SK-N-SH (cell line): Measurements from ENCODE around the gene MLLT6. TPM values are rescaled to one million over a fixed set of nuclear protein-coding genes. Genes with fewer than 3 reads are reported as not detected.

ENCODE experiments used
- CTCF ChIA-PET: fragments of 300-600, 350-600 bp; formaldehyde crosslinking; extraction: SDS; loops from one replicate; lab custom pipeline; 2021; lab: Yijun Ruan, JAX
- POLR2A ChIA-PET: fragments of 350-600 bp; sonication (Branson Sonifier 250); formaldehyde crosslinking; extraction: SDS; loops from one replicate; lab custom pipeline; 2020; ENCODE audit warnings: antibody characterized with exemption, inconsistent platforms; lab: Yijun Ruan, JAX
- DNase-seq: peaks from one replicate; pipeline ENCODE4 v3.0.0; 2012
- H2AFZ ChIP-seq: fragments of 200-600 bp; sonication (generic); 2 replicates; pipeline ENCODE4 v1.8.1; 2016; ENCODE audit warnings: antibody characterized with exemption, mild to moderate bottlenecking, low read depth
- H3F3A ChIP-seq: fragments of 200-600 bp; sonication (generic); replicated peaks from 2 replicates; pipeline ENCODE3; 2016; ENCODE audit warnings: antibody characterized with exemption, mild to moderate bottlenecking; ENCODE audit not compliant: insufficient read depth
- H3K27ac ChIP-seq, 2 experiments: fragments of 200-500 bp in 1 of 2; fragments of 200-600 bp in 1 of 2; sonication (Bioruptor generic) in 1 of 2; sonication (generic), shearing (Covaris generic) in 1 of 2; 2 replicates each; pipeline versions ENCODE4 v1.5.1 to v1.6.1; 2014 to 2016; ENCODE audit warnings: low read depth in 2 of 2, inconsistent platforms in 1 of 2, low read length in 1 of 2, mild to moderate bottlenecking in 1 of 2, mixed read lengths in 1 of 2
- H3K27me3 ChIP-seq: fragments of 200-600 bp; sonication (generic), shearing (Covaris generic); 2 replicates; pipeline ENCODE4 v1.6.1; 2016; ENCODE audit warnings: mixed run types; ENCODE audit not compliant: insufficient read depth
- H3K36me3 ChIP-seq, 2 experiments: fragments of 200-500 bp in 1 of 2; fragments of 200-600 bp in 1 of 2; sonication (Bioruptor generic) in 1 of 2; sonication (generic) in 1 of 2; replicated peaks in 1 of 2; 2 replicates each; pipeline versions ENCODE3 to v1.5.1; 2014 to 2016; ENCODE audit warnings: low read length in 1 of 2, mild to moderate bottlenecking in 1 of 2; ENCODE audit not compliant: insufficient read depth in 2 of 2, control insufficient read depth in 1 of 2
- H3K4me1 ChIP-seq, 2 experiments: fragments of 200-500 bp in 1 of 2; fragments of 200-600 bp in 1 of 2; sonication (Bioruptor generic) in 1 of 2; sonication (generic), shearing (Covaris generic) in 1 of 2; 2 replicates each; pipeline versions ENCODE4 v1.5.1 to v1.6.1; 2014 to 2016; ENCODE audit warnings: low read depth in 1 of 2, low read length in 1 of 2, mixed run types in 1 of 2; ENCODE audit not compliant: insufficient read depth in 2 of 2, control insufficient read depth in 1 of 2
- H3K4me2 ChIP-seq: fragments of 200-600 bp; sonication (generic), shearing (Covaris generic); 2 replicates; pipeline ENCODE4 v1.6.1; 2017; ENCODE audit warnings: mixed run types
- H3K4me3 ChIP-seq, 2 experiments: fragments of 200-500 bp in 1 of 2; fragments of 200-600 bp in 1 of 2; sonication (Bioruptor generic) in 1 of 2; sonication (generic), shearing (Covaris generic) in 1 of 2; 2 replicates each; pipeline versions ENCODE4 v1.5.1 to v1.8.1; 2014 to 2016; ENCODE audit warnings: low read depth in 2 of 2, inconsistent platforms in 1 of 2, low read length in 1 of 2, mild to moderate bottlenecking in 1 of 2, mixed read lengths in 1 of 2, moderate library complexity in 1 of 2
- H3K79me2 ChIP-seq: fragments of 200-600 bp; sonication (generic); 2 replicates; pipeline ENCODE4 v1.8.1; 2017; ENCODE audit warnings: mild to moderate bottlenecking; ENCODE audit not compliant: insufficient read depth
- H3K9ac ChIP-seq: fragments of 200-600 bp; sonication (generic); 2 replicates; pipeline ENCODE4 v1.6.1; 2017; ENCODE audit warnings: mixed run types
- H3K9me2 ChIP-seq: fragments of 200-600 bp; sonication (generic); 2 replicates; pipeline ENCODE4 v1.6.1; 2017; ENCODE audit warnings: mixed run types
- H3K9me3 ChIP-seq: fragments of 200-600 bp; sonication (generic); 2 replicates; pipeline ENCODE4 v1.6.1; 2017; ENCODE audit warnings: mixed run types, mild to moderate bottlenecking, moderate library complexity
- H4K20me1 ChIP-seq: fragments of 200-600 bp; sonication (generic); 2 replicates; pipeline ENCODE4 v1.6.1; 2017; ENCODE audit warnings: mild to moderate bottlenecking, mixed run types; ENCODE audit not compliant: insufficient read depth
- EP300 ChIP-seq, 2 experiments: IDR thresholded peaks; 2 replicates each; pipeline versions ENCODE4 v1.4.0 to v1.6.1; 2012; ENCODE audit warnings: borderline replicate concordance in 1 of 2, low read depth in 1 of 2, low read length in 1 of 2
- EZH2phosphoT487 ChIP-seq: fragments of 200-600 bp; sonication (generic); IDR thresholded peaks from 2 replicates; pipeline ENCODE4 v1.6.1; 2017; ENCODE audit warnings: low read depth, mixed run types, mild to moderate bottlenecking, antibody characterized with exemption, moderate library complexity, borderline replicate concordance
- FOSL2 ChIP-seq: IDR thresholded peaks from 2 replicates; pipeline ENCODE4 v1.4.0; 2012; ENCODE audit warnings: low read depth, mild to moderate bottlenecking, moderate library complexity, borderline replicate concordance
- FOXJ3 ChIP-seq: sonication (generic); formaldehyde crosslinking; IDR thresholded peaks from 2 replicates; pipeline ENCODE4 v1.5.1; 2020; ENCODE audit warnings: mild to moderate bottlenecking, missing genetic modification reagents
- GABPA ChIP-seq: IDR thresholded peaks from 2 replicates; pipeline ENCODE4 v1.4.0; 2012; ENCODE audit warnings: low read depth, mild to moderate bottlenecking
- GATA2 ChIP-seq: sonication (generic); formaldehyde crosslinking; IDR thresholded peaks from 2 replicates; pipeline ENCODE4 v1.5.0; 2020; ENCODE audit warnings: mild to moderate bottlenecking, missing genetic modification reagents
- JUND ChIP-seq: IDR thresholded peaks from 2 replicates; pipeline ENCODE4 v1.4.0; 2012
- RCOR1 ChIP-seq: fragments of 150-350 bp; IDR thresholded peaks from 2 replicates; pipeline ENCODE4 v1.6.1; 2017; ENCODE audit warnings: antibody characterized with exemption, low read length
- RXRA ChIP-seq: IDR thresholded peaks from 2 replicates; pipeline ENCODE4 v1.4.0; 2012; ENCODE audit warnings: low read depth, mild to moderate bottlenecking, borderline replicate concordance
- SIN3A ChIP-seq: IDR thresholded peaks from 2 replicates; pipeline ENCODE4 v1.6.1; 2012; ENCODE audit warnings: low read depth, mild to moderate bottlenecking, low read length, moderate library complexity, borderline replicate concordance
- TAF1 ChIP-seq: IDR thresholded peaks from 2 replicates; pipeline ENCODE4 v1.6.1; 2012; ENCODE audit warnings: low read depth, mild to moderate bottlenecking, low read length, moderate library complexity, borderline replicate concordance
- TEAD4 ChIP-seq: IDR thresholded peaks from 2 replicates; pipeline ENCODE4 v1.4.0; 2012; ENCODE audit warnings: mild to moderate bottlenecking, borderline replicate concordance; ENCODE audit not compliant: insufficient read depth
- YY1 ChIP-seq: IDR thresholded peaks from 2 replicates; pipeline ENCODE4 v1.4.0; 2012; ENCODE audit warnings: low read depth, mild to moderate bottlenecking
- WGBS: methylation state at CpG from one replicate; pipeline ENCODE4 v1.1.6; 2017; ENCODE audit warnings: low lambda C conversion rate; 5-methylcytosine and 5-hydroxymethylcytosine counted together
- polyA plus RNA-seq, 3 experiments: library from polyadenylated mRNA; depleted of rRNA; stranded (reverse); fragments of >200 nt; gene quantifications; 2 replicates each; pipeline ENCODE4 v1.2.3, GENCODE V29; 2012
- TF ChIP-seq, protein P1 (sequence below): fragments of 200-600 bp; sonication (generic); IDR thresholded peaks from 2 replicates; pipeline ENCODE4 v1.6.1; 2017; ENCODE audit warnings: antibody characterized with exemption, mild to moderate bottlenecking, moderate library complexity
- TF ChIP-seq, protein P2 (sequence below): IDR thresholded peaks from 2 replicates; pipeline ENCODE4 v1.6.1; 2012; ENCODE audit warnings: mild to moderate bottlenecking, low read depth, low read length, moderate library complexity

Gene MLLT6
- polyA plus RNA-seq, 1 of the 3 experiments (the other 2 are of a cell fraction) = 41.5 TPM

DNA sequence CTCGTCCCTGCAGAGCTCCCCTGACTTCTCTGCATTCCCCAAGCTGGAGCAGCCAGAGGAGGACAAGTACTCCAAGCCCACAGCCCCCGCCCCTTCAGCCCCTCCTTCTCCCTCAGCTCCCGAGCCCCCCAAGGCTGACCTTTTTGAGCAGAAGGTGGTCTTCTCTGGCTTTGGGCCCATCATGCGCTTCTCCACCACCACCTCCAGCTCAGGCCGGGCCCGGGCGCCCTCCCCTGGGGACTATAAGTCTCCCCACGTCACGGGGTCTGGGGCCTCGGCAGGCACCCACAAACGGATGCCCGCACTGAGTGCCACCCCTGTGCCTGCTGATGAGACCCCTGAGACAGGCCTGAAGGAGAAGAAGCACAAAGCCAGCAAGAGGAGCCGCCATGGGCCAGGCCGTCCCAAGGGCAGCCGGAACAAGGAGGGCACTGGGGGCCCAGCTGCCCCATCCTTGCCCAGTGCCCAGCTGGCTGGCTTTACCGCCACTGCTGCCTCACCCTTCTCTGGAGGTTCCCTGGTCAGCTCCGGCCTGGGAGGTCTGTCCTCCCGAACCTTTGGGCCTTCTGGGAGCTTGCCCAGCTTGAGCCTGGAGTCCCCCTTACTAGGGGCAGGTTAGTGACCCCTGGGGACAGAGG lies 11.4 kb downstream of the MLLT6 start:
- Histone ChIP-seq H3F3A (peaks cover 6% of the 10 kb centered on the region), H3K9me3 (no peaks in the 10 kb centered on the region), H3K4me1 (peaks cover 0 to 2% of the 10 kb centered on the region in 2 experiments; a peak in 1 of 4 replicates), H3K27ac (no peak overlapping the region), H3K79me2 (no peaks in the 10 kb centered on the region), H3K36me3 (peaks cover 27 to 85% of the 10 kb centered on the region in 2 experiments), H3K4me2 (no peak overlapping the region), H4K20me1 (no peaks in the 10 kb centered on the region), H2AFZ (no peak overlapping the region), H3K9me2 (no peaks in the 10 kb centered on the region), H3K9ac (no peak overlapping the region), H3K4me3 (no peak overlapping the region), H3K27me3 (no peaks in the 10 kb centered on the region)
- POLR2A ChIA-PET = interaction anchor here (1.0 to 2.1 kb wide), 3 partner anchors 8 to 19 kb away, joined by 3 to 11 read pairs (median 11); no protein-coding TSS in a partner anchor
- CTCF ChIA-PET = interaction anchor here (0.8 to 2.8 kb wide), 4 partner anchors 12 to 39 kb away, joined by 3 to 9 read pairs (median 4); partner anchors contain the start of gene CISD3
- TF ChIP-seq YY1 (no peak), TAF1 (no peak), RXRA (no peak), GATA2 (no peak)
- DNase-seq = no peak
- WGBS = 94% methylated on average over 14 of the region's 18 CpGs

- Histone ChIP-seq H3K4me3 (no peak overlapping the region), H3K36me3 (peaks cover 27 to 81% of the 10 kb centered on the region in 2 experiments), H3K27ac (no peak overlapping the region), H3K79me2 (no peaks in the 10 kb centered on the region), H3K4me1 (peaks cover 0 to 4% of the 10 kb centered on the region in 2 experiments; a peak in 1 of 4 replicates), H3K9me2 (no peaks in the 10 kb centered on the region), H3K9ac (no peak overlapping the region), H2AFZ (no peak overlapping the region), H4K20me1 (no peaks in the 10 kb centered on the region), H3F3A (peaks cover 6% of the 10 kb centered on the region), H3K4me2 (no peak overlapping the region), H3K9me3 (no peaks in the 10 kb centered on the region), H3K27me3 (no peaks in the 10 kb centered on the region)
- DNase-seq = no peak
- TF ChIP-seq YY1 (no peak), TEAD4 (no peak), FOXJ3 (CRISPR knock-in tag) (no peak), GATA2 (no peak), RXRA (no peak), RCOR1 (no peak), JUND (no peak), SIN3A (no peak), GABPA (no peak), EZH2phosphoT487 (no peak), FOSL2 (no peak), EP300 (IDR thresholded peaks at IDR 0.05; ENCODE audit: borderline replicate concordance in 1 of 2, low read depth in 1 of 2, low read length in 1 of 2) (no peak)
- TF ChIP-seq, protein P1, sequence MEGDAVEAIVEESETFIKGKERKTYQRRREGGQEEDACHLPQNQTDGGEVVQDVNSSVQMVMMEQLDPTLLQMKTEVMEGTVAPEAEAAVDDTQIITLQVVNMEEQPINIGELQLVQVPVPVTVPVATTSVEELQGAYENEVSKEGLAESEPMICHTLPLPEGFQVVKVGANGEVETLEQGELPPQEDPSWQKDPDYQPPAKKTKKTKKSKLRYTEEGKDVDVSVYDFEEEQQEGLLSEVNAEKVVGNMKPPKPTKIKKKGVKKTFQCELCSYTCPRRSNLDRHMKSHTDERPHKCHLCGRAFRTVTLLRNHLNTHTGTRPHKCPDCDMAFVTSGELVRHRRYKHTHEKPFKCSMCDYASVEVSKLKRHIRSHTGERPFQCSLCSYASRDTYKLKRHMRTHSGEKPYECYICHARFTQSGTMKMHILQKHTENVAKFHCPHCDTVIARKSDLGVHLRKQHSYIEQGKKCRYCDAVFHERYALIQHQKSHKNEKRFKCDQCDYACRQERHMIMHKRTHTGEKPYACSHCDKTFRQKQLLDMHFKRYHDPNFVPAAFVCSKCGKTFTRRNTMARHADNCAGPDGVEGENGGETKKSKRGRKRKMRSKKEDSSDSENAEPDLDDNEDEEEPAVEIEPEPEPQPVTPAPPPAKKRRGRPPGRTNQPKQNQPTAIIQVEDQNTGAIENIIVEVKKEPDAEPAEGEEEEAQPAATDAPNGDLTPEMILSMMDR = no peak
- TF ChIP-seq, protein P2, sequence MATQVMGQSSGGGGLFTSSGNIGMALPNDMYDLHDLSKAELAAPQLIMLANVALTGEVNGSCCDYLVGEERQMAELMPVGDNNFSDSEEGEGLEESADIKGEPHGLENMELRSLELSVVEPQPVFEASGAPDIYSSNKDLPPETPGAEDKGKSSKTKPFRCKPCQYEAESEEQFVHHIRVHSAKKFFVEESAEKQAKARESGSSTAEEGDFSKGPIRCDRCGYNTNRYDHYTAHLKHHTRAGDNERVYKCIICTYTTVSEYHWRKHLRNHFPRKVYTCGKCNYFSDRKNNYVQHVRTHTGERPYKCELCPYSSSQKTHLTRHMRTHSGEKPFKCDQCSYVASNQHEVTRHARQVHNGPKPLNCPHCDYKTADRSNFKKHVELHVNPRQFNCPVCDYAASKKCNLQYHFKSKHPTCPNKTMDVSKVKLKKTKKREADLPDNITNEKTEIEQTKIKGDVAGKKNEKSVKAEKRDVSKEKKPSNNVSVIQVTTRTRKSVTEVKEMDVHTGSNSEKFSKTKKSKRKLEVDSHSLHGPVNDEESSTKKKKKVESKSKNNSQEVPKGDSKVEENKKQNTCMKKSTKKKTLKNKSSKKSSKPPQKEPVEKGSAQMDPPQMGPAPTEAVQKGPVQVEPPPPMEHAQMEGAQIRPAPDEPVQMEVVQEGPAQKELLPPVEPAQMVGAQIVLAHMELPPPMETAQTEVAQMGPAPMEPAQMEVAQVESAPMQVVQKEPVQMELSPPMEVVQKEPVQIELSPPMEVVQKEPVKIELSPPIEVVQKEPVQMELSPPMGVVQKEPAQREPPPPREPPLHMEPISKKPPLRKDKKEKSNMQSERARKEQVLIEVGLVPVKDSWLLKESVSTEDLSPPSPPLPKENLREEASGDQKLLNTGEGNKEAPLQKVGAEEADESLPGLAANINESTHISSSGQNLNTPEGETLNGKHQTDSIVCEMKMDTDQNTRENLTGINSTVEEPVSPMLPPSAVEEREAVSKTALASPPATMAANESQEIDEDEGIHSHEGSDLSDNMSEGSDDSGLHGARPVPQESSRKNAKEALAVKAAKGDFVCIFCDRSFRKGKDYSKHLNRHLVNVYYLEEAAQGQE = no peak
- 87% methylated on average over 10 of the region's 12 CpGs for WGBS
- ChIA-PET CTCF (interaction anchor here (0.6 to 2.8 kb wide), 4 partner anchors 11 to 181 kb away, joined by 3 to 9 read pairs (median 4); partner anchors contain the start of gene CISD3), POLR2A (interaction anchor here (0.6 to 1.7 kb wide), 2 partner anchors 11 to 65 kb away, joined by 4 to 11 read pairs; no protein-coding TSS in a partner anchor)
These were observed 12.2 kb downstream of the MLLT6 start for GRCh38 chr17:38717139-38717745.
